ENCODE measurements around the gene CENPQ.
"Not testable (repeated sequence)": the region's sequence is repeated elsewhere in the genome, so short reads cannot be mapped to it uniquely, and the experiment has no call there.

CENPQ gene

GRCh38 chr6:49479308-49479970, 16.3 kb downstream of the CENPQ start:
- no peak for TF ChIP-seq CTCF (conservative IDR thresholded peaks at IDR 0.05; ENCODE audit: low read depth, low read length)
- H3K4me3 ChIP-seq (ENCODE audit: low read length): no peak overlapping the region
- DNase-seq (ENCODE audit: low read depth): no peak

GRCh38 chr6:49481846-49482245, 18.7 kb downstream of the CENPQ start:
- not testable (repeated sequence) for H3K4me3 ChIP-seq (ENCODE audit: low read length); DNase-seq (ENCODE audit: low read depth)

- not testable (repeated sequence) for DNase-seq (ENCODE audit: low read depth); H3K4me3 ChIP-seq (ENCODE audit: low read length)
Measured at GRCh38 chr6:49483380-49483779, 20.2 kb downstream of the CENPQ start.

GRCh38 chr6:49490633-49491032, 27.5 kb downstream of the CENPQ start:
- TF ChIP-seq CTCF (conservative IDR thresholded peaks at IDR 0.05; ENCODE audit: low read depth, low read length): no peak
- no peak overlapping the region for H3K4me3 ChIP-seq (ENCODE audit: low read length)
- no peak for DNase-seq (ENCODE audit: low read depth)

GRCh38 chr6:49497304-49497703, 34.1 kb downstream of the CENPQ start:
- TF ChIP-seq CTCF (conservative IDR thresholded peaks at IDR 0.05; ENCODE audit: low read depth, low read length): no peak

GRCh38 chr6:49499126-49499525, 36.0 kb downstream of the CENPQ start:
- DNase-seq (ENCODE audit: low read depth): no peak
- TF ChIP-seq CTCF (conservative IDR thresholded peaks at IDR 0.05; ENCODE audit: low read depth, low read length): no peak
- no peak overlapping the region for H3K4me3 ChIP-seq (ENCODE audit: low read length)

More at GRCh38 chr6:49497304-49497703, 34.1 kb downstream of the CENPQ start:
- H3K4me3 ChIP-seq (ENCODE audit: low read length): no peak overlapping the region
- no peak for DNase-seq (ENCODE audit: low read depth)

GRCh38 chr6:49499623-49500022, 36.5 kb downstream of the CENPQ start, which contains the start of gene GLYATL3:
Gene GLYATL3, plus strand, starts transcription at chr6:49499923. Its CDS starts 12,068 bp downstream, at chr6:49511991.
- H3K4me3 ChIP-seq (ENCODE audit: low read length): no peak within 1 kb of the TSS
- no peak for DNase-seq (ENCODE audit: low read depth)
- TF ChIP-seq CTCF (conservative IDR thresholded peaks at IDR 0.05; ENCODE audit: low read depth, low read length): no peak

- TF ChIP-seq CTCF (conservative IDR thresholded peaks at IDR 0.05; ENCODE audit: low read depth, low read length): no peak
- no peak overlapping the region for H3K4me3 ChIP-seq (ENCODE audit: low read length)
- no peak for DNase-seq (ENCODE audit: low read depth)
Measured at GRCh38 chr6:49504666-49505065, 41.5 kb downstream of the CENPQ start.

All from retinal pigment epithelial cell (primary cell).